HG02981 (cell line): ENCODE results near the gene KDELR3.

Experiments used
- ATAC-seq: cut with Tn5 transposase; IDR thresholded peaks from one replicate; pipeline ENCODE4 v1.9.1; 2021; ENCODE audit warnings: mild to moderate bottlenecking, moderate library complexity; ENCODE audit not compliant: unreplicated experiment

KDELR3 gene

DNA sequence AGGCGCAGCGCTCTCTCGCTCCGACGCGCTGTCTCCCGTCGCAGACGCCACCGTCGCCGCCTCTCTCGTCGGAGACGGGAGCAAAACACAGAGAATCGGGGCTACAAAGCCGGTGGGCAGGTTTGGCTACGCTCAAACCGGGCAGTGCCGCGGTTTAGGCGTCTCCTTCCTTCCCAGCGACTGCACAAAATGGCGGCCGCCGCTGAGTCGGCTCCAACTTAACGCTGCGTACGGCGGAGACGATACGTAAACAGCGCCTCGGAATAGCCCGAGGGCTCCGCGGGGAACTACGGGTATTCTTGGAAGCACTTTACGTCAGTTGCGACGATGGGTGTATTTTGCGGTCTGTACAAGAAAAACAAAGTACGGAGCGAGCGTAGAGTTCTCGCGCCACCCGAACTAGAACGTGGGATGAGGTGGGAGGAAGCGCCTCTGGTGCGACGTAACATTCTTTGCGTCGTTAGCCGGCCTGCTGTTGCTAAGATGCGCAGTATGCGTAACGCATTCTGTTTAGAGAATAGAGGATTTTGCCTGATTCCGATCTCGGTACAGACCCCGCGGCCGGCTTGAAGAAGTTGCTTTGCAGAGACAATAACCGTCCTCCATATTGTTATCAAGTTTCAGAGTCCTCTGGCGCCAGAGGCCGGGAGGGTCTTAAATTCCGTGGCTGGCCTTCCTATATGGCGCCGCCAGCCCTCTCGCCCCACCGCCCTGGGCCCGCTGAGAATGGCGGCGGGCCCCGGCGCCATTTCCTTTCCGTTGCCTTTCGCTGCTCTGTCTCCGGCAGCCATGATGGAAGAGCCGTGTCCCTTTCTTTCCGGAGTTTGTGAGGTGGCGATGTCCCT lies 38.4 kb downstream of the KDELR3 start, which contains the start of gene DDX17:
TSS of gene DDX17 (minus strand) at position 194 of the 845 bp plus-strand sequence.
- peak; percentile 80 for ATAC-seq

DNA sequence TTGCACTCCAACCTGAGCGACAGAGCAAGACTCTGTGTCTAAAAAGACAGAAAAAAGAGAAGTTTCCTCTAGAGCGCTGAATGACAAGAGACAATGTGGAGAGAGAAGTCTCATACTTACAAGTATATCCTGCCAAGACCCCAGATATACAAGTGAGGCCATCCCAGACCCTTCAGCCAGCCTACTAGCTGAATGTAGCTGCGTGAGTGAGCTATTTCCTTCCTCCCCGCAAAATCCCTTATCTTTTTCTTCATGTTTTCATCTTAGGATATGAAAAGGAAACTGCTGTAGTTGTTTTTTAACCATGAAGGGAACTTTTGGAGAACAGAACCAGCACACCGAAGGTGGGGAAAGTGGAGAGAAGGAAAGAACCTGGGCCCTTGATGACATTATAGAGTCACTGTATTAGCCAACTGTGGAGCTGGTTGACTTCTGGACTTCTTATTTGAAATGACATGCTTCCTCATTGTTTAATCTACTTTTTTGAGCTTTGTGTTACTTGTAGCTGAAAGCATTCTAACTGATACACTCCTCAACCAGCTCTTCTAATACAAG lies 42.6 kb downstream of the KDELR3 start:
- no peak for ATAC-seq

DNA sequence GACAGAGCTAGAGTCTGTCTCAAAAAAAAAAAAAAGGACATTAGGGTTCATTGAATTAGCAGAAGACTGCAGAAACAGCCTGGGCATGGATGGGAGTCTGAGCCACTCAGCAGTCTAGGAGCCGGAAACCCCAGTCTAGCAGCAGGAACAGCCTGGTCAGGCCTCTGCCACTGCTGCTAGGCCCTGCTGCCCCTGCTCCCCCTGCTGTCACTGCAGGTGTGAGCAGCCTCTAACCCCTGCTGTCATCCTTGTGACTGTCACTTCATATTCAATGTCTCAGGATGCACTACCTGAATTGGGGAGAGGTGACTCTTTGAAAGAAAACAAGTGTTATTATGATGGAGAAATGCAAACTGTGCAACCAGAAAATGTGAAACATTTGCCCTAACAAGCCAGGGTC lies 45.2 kb downstream of the KDELR3 start:
- no peak for ATAC-seq

DNA sequence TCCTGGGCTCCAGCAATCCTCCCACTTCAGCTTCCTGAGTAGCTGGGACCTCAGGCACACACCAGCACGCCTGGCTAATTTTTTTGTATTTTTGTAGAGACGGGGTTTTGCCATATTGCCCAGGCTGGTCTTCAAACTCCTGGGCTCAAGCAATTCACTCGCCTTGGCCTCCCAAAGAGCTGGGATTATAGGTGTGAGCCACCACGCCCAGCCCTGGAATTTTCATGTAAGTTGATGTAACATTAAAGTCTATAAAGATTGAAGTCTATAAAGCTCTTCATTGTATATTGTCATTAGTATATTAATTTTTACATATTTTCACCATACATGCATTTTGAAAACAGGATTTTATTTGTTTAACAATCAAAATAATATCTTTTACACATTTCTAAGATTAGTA lies 50.7 kb downstream of the KDELR3 start:
- ATAC-seq: no peak

DNA sequence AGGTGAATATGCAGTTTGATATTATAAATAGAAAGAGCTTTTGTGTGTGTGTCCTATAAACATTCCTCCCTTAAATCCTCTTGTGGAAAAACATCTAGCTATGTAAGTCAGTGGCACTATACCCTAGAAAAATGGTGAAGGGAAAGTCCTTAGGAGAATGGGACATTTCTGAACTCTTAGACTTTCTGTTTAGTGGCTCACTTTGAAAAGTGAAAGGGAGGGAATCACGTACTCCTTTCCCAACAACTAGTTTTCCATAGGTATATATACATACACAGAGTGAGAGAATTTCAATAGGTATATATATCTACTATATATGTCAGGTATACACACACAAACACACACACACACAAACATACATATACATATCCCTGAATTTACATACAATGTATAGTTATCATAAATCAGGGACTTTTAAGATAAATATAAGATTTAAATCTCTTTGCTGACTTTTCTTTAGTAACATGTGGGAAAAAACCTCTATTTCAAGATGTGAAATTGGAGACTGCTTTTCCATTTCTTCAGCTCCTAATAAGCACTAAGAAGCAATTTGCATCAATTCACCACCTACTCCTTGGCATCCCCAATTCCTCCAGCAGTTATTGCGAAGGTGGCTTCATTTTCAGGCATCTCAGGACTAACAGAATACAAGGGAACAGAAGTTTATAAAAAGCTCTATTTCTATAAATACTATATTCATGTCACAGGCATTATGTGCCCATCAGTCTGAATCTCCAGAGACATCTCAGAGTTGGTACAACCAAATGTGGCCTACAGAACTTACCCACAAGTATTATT lies 51.8 kb downstream of the KDELR3 start:
- no peak for ATAC-seq

DNA sequence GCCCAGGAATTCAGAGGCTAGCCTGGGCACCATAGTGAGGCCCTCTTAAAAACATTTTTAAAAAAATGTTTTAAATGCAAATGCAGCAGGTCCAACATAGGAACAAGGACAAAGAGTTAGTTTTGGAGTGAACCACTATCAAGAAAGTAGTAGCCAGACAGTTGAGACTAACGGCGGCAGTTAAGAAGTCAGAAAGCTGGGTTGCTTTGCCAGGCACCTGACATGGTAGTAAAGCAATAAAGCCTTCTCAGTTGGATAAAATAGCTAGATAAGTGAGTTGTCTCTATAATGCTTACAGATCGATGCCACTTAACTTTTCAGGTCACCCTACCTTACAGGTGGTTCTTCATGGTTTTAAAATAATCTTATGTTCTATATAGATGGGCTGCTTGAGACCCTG lies 55.1 kb downstream of the KDELR3 start:
- no peak for ATAC-seq

DNA sequence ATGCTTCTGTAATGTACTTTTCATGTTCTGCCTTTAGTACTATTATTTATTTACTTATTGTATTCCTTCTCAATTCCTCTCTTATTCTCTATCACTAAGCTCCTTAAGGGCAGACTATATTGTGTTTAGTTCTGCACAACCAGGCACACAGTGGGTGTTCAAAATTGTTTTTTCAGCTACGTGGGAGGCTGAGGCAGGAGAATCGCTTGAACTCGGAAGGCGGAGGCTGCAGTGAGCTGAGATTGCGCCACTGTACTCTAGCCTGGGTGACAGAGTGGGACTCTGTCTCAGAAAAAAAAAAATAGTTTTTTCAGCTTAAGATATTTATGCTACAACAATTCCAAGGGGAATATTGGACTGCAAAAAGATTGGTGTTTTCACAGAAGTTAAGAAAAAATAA lies 55.6 kb downstream of the KDELR3 start:
- no peak for ATAC-seq

DNA sequence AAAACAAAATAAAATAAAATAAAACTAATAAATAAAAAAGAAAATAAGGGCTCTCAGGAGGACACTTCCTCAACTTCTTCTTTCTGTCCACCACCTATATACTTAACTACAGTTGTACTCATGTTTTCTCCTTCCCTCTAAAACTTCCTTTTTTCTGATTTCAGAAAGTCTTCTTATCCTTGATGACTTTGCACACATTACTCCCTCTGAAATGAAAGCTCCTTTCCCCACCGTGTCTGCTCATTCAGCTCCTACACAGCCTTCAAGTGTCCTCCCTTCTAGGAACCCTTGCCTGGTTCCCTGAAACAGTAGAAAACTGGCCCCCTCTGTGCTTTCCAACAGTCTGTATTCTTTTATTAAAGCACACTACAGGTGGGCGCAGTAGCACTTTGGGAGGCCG lies 56.5 kb downstream of the KDELR3 start:
- no peak for ATAC-seq

DNA sequence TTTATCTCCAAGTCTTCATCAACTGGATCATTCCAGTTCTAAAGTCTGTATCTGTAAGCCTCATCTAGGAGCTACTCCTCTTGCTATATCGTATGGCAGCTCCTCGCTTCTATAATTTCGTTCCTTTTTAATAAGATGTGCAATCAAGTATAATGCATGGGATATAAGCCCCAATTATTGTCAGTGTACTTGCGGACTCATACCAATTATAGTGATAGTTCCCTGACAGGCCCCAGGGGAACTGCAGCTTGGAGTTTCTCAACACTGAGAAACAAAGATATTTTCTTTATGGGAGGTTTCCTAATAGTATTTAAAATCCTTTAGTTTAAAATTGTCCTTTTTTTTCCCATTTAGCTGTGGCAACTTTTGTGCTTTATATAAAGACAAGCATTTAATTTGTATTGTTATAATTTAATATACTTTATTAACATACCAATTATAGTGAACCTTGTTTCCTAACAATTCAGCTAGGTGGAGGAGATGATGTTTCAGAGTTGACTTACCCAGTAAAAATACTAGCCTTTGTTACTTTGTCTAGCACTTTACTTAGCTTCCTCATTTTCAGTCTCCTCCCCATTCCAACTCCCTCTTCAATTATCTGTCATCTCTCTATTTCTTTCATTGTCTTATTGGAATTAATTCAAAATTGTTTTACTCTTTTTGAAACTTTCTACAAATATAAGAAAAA lies 63.5 kb downstream of the KDELR3 start:
- no peak for ATAC-seq
